NOMO-1 treated with DMSO at 0.1 percent for 48 hours (cell line): Measurements from ENCODE around the gene SPPL3.
"Not testable (repeated sequence)": the region's sequence is repeated elsewhere in the genome, so short reads cannot be mapped to it uniquely, and the experiment has no call there.

Experiments used
- DNase-seq: peaks from one replicate; lab custom pipeline; 2025; ENCODE audit not compliant: unreplicated experiment; lab: John Stamatoyannopoulos, UW

Gene SPPL3

GRCh38 chr12:120754792-120755191 lies 149.4 kb downstream of the SPPL3 start:
- DNase-seq = no peak

- DNase-seq = peak; percentile 8
Observed at GRCh38 chr12:120751389-120751788, 152.8 kb downstream of the SPPL3 start.

GRCh38 chr12:120750806-120751205 lies 153.4 kb downstream of the SPPL3 start:
- DNase-seq = no peak

GRCh38 chr12:120749256-120749655 lies 154.9 kb downstream of the SPPL3 start:
- no peak for DNase-seq

- no peak for DNase-seq
Observed at GRCh38 chr12:120748242-120748641, 155.9 kb downstream of the SPPL3 start.

- DNase-seq = no peak
Observed at GRCh38 chr12:120744922-120745493, 159.2 kb downstream of the SPPL3 start.

GRCh38 chr12:120741476-120742421 lies 162.4 kb downstream of the SPPL3 start:
- DNase-seq = no peak

- DNase-seq = no peak
Observed at GRCh38 chr12:120740871-120741270, 163.3 kb downstream of the SPPL3 start.

- no peak for DNase-seq
Observed at GRCh38 chr12:120739821-120740613, 164.1 kb downstream of the SPPL3 start.

- no peak for DNase-seq
Observed at GRCh38 chr12:120739031-120739762, 165.0 kb downstream of the SPPL3 start.

- DNase-seq = no peak
Observed at GRCh38 chr12:120738252-120739030, 165.7 kb downstream of the SPPL3 start.

GRCh38 chr12:120737557-120738251 lies 166.5 kb downstream of the SPPL3 start:
- no peak for DNase-seq

GRCh38 chr12:120736404-120737331 lies 167.5 kb downstream of the SPPL3 start:
- DNase-seq = no peak

- DNase-seq = no peak
Observed at GRCh38 chr12:120735181-120735580, 169.0 kb downstream of the SPPL3 start.

GRCh38 chr12:120734210-120734609 lies 169.9 kb downstream of the SPPL3 start:
- DNase-seq = no peak

- DNase-seq = no peak
Observed at GRCh38 chr12:120733574-120733973, 170.6 kb downstream of the SPPL3 start.

GRCh38 chr12:120732198-120732597 lies 172.0 kb downstream of the SPPL3 start:
- DNase-seq = not testable (repeated sequence)

GRCh38 chr12:120726961-120727360 lies 177.2 kb downstream of the SPPL3 start:
- DNase-seq = no peak

- no peak for DNase-seq
Observed at GRCh38 chr12:120726510-120726793, 177.7 kb downstream of the SPPL3 start.
